ENCODE results near the gene SLC35F1. TPM values are rescaled to one million over a fixed set of nuclear protein-coding genes. Genes with fewer than 3 reads are reported as not detected.

SLC35F1 gene
- total RNA-seq = under 0.01 TPM in 1 of 2 replicates, not detected in the other

GRCh38 chr6:117906958-117907600 lies at the start of gene SLC35F1:
Gene SLC35F1 (plus strand): TSS chr6:117907264.

Other genes with a start within 250 kb of the SLC35F1 start
- gene NUS1, start 231.8 kb upstream of the SLC35F1 start, total RNA-seq = 21.2 and 40.5 TPM in 2 replicates

All from placental pericyte (primary cell).